ENCODE data around the gene TAF1B.
A peak's percentile ranks its signal among the peaks of the same experiment; 100 is the strongest.
"Not testable (repeated sequence)": the region's sequence is repeated elsewhere in the genome, so short reads cannot be mapped to it uniquely, and the experiment has no call there.

TAF1B gene

DNA sequence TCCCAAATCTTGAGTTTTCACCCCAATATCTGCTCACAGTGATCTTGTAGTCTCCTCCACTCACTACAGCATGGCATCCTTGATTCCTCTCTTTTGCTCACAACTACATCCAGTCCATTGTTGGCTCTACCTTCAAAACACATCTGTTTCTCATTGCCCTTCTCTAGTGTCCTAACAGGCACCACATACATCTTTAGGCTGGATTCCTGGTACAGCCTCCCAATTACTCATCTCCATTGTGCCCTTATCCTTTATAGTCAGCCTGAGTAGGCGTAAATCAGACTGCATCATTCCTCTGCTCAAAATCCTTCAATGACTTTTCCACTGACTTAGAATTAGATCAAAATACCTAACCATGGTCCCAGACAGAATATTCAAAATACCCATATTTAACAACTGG is 10.7 kb upstream of the TAF1B start:
- DNase-seq = no peak

DNA sequence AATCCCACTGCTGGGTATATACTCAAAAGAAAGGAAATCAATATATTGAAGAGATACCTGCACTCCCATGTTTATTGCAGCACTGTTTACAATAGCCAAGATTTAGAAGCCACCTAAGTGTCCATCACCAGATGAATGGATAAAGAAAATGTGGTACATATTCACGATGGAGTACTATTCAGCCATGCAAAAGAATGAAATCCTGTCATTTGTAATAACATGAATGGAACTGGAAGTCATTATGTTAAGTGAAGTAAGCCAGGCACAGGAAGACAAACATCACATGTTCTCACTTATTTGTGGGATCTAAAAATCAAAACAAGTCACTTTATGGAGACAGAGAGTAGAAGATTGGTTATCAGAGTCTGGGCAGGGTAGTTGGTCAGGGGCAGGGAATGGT is 8.2 kb upstream of the TAF1B start:
- not testable (repeated sequence) for DNase-seq

DNA sequence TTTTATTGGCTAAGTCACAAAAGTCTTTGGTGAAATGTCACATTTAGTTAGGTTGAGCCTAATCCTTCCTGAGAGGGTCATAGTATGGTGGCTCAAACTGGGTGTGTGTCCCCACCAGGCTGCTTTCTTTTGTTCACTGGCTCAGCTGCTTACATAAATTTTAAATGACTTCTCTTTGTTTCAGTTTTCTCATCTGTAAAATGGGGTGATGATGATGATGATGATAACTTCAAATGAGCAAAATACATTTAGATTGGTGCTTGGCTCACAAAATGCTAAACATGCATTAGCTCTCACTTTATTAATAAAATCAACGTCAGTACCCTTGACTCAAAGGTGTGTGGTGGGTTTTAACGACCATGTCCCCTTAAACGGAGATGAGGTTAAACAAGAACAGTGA is 7.2 kb upstream of the TAF1B start:
- DNase-seq = no peak

DNA sequence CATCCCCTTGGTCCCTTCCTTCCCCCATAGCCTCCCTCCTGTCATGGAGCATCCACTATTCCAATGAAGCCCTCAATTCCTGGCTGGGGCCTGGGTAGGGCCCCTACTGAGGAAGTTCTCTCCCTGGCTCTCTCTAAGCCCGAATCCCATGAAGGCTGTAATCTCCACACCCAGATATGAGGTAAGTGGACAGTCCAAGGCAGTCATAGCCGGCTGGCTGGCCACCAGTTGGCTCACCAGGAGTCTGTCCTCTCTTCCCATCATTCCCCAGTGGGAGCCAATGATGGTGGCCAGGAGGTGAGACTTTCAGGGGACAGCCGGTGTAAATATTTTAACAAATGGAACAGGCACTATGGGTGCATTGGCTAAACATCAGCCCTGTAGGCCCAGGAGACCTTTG is 6.8 kb upstream of the TAF1B start:
- no peak for DNase-seq

DNA sequence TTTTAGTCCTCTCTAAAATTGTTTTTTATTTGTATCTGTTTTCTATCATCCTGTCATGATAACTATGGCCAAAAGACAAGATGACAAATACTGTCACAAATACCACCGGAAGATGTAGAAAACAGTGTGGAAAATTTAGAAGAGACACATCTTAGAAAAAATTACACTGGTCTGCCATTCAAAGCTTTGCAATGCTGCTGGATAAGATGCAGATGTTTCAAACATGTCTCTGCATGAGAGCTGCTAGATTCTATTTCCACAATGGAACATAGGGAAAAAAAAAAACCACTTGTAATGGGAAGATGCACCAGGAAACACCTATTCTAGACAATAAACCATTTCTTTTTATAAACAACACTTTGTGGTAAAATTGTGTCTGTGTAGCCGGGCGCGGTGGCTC is 5.8 kb upstream of the TAF1B start:
- no peak for DNase-seq

DNA sequence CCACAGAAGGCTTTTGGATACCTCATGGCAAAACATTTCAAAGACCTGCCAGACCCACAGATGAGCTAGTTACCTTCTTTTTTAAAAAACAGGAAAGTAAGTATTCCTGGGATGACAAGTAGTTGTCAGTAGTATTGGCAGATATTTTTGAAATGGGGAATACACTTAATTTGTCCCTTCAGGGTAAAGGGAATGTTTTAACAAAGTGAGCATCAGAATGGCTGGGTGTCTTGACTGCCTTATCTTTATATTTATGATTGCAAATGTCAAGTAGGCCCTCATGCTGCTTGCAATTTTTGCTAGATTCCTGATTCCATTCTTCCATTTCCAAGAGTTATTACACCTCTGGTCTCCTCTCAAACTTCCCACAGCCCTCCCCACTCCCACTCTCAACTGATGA is 4.9 kb upstream of the TAF1B start:
- DNase-seq = no peak

DNA sequence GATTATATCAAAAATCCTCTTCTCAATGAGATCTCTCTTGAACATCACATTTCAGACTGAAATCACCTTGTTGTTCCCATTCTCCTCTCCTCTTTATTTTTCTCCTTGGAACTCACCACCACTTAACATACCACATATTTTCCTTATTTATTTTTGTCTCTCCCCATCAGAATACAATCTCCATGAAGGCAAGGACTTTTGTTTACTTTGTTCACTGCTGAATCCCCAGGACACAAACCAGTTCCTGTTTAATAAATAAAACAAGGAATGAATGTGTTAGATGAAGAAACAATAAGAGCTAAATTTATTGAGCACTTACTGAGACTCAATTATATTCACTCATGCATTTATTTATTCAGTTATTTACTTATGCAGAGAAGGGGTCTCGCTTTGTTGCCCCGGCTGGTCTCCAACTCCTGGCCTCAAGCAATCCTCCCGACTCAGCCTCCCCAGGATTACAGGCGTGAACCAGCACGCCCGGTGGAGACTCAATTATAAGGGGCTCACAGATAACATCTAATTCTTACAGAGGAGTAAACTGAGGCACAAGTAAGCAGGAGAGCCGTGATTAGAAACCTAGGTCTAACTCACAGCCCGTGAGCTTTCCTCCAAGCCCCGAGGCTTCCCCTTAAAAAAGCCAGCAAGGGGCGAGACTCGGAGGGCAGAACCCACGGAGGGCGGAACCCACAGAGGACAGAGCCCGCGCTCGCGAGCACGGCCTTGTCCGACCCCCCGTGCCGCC is 616 bp upstream of the TAF1B start:
- DNase-seq = no peak

DNA sequence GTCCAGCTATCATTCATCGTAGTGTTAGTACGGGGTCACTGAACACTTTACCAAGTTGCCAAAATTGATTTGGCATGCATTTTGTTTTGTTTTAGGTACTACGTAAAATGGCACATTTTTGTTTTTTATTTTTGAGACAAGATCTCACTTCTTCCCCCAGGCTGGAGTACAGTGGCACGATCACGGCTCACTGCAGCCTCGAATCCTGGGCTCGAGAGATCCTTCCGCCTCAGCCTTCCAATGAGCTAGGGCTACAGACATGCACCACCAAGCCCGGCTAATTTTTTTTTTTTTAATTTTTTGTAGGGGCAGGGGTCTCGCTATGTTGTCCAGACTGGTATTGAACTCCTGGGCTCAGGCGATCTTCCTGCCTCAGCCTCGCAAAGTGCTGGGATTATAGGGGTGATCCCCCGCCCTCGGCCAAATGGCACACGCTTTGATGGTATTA is 786 bp downstream of the TAF1B start:
- no peak for DNase-seq

DNA sequence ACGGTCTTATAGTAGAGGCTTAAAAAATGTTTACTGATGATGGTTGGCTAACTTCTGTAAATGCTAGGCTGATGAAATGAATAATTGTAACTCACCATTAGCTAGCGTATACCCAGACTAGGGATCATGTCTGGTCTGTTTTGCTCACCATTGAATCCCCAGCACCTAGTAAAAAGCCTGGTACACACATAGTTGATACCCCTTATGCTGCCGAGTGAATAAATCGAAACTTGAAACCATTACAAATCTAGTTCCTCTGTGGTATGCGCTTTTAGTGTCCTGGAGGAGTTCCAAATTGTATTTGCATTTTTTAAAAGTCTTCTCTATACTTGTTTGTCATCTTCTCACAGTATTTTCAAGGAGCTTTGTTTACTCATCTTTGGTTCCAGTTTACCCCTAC is 1.3 kb downstream of the TAF1B start:
- peak; percentile 42 for DNase-seq

DNA sequence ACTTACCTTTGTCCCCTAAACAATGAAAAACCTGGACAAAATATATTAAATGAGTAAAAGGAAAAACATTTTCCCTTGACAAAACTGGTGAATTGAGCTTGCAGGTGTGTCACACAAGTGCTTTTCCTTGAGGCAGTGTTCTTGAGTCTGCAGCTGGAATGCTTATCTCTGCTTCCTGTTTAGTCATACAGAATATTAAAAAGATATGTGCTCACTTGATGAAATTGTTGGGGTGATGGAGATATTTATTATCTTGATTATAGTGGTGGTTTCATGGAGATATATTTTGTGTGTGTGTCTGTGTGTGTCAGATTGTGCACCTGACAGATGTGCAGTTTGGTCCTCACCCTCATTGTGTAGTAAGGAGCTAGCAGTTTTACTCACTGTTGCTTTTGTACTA is 3.3 kb downstream of the TAF1B start:
- peak; percentile 35 for DNase-seq

DNA sequence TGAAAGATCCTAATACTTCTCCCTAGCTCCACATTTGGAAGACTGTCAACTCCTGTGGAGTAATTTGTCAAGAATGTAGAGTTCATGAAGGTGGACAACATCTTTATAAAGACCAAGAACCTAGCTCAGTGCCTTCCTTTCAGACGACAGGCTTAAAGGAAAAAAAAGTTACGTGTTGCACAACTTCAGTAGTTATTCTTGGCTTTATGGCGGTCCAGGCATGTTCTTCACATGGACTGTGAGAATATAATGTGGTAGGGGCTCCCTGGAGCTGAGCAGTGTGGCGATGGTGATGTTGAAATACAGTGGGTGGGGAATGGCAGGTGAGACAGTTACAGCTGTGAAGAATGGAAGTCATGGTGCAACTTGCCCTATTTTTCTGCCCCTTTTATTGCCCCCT is 3.9 kb downstream of the TAF1B start:
- DNase-seq = no peak

DNA sequence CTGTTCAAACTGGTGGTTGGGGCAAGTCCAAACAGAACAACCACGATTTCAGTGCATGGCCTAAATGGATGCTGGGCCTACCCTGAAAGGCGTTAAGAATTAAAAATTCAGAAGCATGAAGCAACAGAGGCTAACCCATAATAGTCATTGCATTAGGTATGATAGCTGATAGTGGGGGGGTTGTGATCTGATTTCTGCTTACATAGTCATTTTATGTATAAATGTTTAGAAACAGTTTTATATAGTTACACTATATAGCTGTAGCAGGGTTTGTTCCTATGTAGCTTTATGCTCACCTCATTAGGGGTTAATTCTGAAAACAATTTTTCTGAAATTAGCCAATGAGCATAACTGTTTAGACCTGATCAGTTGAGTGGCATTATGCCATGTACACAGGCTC is 9.6 kb downstream of the TAF1B start:
- DNase-seq = no peak

DNA sequence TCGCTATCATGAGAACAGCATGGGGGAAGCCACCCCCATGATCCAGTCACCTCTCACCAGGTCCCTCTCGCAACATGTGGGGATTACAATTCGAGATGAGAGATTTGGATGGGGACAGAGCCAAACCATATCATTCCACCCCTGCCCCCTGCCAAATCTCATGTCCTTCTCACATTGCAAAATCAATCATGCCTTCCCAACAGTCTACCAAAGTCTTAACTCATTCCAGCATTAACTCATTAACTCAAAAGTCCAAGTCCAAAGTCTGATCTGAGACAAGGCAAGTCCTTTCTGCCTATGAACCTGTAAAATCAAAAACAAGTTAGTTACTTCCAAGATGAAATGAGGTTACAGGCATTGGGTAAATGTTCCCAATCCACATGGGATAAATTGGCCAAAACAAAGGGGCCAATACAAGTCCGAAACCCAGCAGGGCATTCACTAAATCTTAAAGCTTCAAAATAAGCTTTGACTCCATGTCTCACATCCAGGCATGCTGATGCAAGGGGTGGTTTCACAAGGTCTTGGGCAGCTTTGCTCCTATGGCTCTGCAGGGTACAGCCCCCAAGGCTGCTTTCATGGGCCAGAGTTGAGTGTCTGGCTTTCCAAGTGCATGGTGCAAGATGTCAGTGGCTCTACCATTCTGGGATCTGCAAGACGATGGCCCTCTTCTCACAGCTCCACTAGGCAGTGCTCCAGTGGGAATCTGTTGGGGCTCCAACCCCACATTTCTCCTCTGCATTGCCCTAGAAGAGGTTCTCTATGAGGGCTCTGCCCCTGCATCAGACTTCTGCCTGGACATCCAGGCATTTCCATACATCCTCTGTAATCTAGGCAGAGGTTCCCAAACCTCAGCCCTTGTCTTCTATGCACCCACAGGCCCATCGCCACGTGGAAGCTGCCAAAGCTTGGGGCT is 14.8 kb downstream of the TAF1B start:
- no peak for DNase-seq

DNA sequence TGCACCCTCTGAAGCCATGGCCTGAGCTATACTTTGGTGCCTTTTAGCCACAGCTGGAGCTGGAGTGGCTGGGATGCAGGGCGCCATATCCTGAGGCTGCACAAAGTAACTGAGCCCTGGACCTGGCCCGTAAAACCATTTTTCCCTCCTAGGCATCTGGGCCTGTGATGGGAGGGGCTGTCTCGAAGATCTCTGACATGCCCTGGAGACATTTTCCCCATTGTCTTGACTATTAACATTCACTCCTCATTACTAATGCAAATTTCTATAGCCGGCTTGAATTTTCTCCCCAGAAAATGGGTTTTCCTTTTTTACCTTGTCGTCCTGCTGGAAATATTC is 15.4 kb downstream of the TAF1B start:
- DNase-seq = no peak

DNA sequence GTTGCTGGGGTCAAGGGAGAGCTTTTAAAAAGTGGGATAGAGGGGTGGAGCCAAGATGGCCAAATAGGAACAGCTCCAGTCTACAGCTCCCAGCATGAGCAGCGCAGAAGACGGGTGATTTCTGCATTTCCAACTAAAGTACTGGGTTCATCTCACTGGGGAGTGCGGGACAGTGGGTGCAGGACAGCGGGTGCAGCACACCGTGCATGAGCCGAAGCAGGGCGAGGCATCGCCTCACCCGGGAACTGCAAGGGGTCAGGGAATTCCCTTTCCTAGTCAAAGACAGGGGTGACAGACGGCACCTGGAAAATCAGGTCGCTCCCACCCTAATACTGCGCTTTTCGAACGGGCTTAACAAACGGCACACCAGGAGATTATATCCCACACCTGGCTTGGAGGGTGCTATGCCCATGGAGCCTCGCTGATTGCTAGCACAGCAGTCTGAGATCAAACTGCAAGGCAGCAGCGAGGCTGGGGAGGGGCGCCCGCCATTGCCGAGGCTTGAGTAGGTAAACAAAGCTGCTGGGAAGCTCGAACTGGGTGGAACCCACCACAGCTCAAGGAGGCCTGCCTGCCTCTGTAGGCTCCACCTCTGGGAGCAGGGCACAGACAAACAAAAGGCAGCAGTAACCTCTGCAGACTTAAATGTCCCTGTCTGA is 17.8 kb downstream of the TAF1B start:
- not testable (repeated sequence) for DNase-seq

DNA sequence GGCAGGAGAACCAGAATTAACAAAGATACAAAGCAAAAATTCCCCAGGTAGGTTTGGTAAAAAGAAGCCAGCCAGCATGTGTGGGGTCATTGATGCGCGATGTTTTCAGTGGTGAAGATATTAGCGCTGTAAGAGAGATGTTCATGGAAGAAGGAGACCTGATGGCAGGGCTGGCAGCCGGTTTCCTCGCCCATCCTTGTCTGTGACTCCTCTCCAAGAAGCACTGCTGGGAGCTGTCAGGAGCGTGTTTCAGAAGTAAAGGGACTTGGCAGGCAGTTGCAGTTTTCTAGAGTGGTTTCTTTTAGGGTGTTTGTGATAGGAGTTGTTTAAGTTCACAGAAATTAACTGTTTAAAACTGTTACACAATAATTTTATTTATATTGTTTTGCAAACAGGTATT is 24.6 kb downstream of the TAF1B start:
- DNase-seq = no peak

DNA sequence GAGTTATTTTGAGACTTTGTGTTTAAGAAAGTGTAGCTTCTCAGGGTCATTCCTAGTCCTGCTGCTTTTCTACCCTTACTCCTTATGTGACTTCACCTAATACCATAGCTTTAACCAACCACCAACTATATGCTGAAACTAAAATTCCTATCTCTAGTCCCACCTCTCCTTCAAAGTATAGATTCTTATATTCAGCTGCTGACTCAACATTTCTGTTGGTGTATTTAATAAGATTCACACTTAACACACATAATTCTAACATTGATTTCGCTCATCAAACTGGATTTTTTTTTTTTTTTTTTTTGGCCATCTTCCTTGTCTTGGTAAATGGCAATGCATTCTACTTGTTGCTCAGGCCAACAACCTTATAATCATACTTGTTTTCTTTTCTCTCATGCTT is 30.1 kb downstream of the TAF1B start:
- no peak for DNase-seq

DNA sequence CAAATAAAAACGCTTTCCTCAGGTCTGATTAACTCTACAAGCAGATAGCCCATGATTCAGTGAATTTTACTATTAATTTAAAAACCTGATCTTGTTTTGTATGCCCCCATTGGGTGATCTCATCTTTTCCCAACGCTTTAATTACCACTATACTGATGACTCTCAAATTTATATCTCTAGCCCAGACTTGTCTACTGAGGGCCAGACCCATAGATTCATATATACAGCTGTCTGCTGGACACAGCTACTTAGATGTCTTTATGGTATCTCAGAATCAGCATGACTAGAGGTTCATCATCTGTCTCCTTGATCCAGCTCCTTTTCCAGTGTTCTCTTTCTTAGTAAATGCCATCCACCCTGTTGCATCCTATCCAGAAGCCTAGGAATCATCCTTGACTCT is 33.8 kb downstream of the TAF1B start:
- no peak for DNase-seq

DNA sequence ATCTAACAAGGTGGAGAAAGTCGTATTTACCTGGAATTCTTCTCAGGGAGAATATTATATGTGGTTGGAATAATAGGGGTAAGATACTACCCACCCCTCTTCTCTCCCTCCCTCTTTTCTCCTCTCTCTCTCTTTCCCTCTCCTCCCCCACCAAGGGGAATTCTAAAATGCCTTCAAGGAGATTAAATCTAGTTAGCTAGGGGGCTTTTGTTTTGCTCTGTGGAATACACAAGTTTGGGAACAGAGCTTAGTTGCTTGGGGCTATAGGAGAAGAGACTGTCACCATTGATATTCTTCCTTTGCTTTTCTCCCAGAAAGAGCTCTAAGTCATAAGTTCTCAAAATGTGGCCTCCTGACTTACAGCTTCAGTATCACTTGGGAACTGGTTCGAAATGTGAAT is 34.5 kb downstream of the TAF1B start:
- no peak for DNase-seq

DNA sequence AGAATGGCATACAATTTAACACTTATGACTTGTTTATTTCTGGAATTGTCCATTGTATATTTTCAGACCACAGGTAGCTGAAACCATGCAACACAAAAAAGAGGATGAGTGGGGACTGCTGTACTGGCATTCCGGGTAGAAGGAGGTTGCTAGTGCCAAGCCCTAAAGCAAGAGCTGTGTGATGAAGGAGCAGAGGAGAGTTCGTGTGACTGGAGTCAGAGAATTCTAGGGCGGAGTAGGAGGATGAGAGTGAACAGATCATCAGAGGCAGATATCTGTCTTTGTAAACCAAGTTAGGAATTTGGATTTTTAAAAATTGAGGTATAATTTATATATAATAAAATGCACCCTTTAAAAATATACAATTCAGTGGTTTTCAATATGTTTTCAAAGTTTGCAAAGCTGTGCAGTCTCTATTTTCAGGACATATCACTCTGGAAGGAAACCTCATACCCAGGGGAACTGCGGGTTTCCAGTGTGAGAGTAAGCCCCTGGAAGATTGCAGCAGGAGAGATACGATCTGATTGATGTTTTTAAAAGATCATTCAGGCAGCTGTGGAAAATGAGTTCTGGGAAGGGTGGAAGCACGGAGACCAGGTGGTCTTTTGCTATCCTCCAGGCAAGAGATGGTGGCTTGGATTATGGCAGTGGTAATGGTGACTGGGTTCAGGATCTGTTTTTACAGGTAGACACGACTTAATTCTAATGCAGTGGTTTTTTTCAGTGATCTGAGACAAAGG is 36.4 kb downstream of the TAF1B start:
- no peak for DNase-seq

DNA sequence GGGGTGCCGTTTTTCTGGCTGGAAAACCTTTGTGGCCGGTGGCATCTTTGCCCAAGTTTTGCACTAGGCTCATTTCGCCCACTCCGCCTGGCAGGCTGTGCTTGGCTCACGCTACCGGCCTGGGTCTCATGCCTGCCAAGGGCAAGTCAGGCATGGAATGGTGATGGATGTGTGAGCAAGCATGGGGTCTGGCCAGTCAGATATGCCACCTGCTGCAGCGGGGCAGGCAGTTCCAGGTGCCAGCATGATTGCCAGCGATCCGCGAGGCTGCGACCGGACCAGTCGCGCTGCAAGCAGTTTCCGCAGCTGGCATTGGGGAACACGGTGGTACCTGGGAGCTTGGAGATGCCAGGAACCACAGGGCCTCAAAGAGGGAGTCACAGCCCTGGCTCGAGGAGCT is 40.6 kb downstream of the TAF1B start:
- no peak for DNase-seq

DNA sequence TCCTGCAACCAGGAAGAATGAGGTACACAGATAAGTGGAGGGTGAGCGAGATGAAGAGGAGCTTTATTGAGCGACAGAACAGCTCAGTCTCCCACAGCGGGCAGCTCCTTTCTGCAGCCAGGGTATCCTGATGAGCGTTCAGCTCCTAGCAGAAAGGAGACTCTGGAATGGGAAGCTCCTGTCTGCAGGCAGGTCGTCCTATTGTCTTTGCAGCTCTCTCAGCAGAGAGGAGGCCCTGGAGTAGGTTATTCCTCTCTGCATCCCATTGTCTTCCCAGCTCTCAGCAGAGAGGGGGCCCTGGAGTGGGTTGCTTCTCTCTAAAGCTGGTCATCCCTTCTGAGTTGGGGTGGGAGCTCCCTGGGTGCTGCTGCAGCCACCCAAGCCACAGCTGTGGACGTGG is 41.2 kb downstream of the TAF1B start:
- no peak for DNase-seq

DNA sequence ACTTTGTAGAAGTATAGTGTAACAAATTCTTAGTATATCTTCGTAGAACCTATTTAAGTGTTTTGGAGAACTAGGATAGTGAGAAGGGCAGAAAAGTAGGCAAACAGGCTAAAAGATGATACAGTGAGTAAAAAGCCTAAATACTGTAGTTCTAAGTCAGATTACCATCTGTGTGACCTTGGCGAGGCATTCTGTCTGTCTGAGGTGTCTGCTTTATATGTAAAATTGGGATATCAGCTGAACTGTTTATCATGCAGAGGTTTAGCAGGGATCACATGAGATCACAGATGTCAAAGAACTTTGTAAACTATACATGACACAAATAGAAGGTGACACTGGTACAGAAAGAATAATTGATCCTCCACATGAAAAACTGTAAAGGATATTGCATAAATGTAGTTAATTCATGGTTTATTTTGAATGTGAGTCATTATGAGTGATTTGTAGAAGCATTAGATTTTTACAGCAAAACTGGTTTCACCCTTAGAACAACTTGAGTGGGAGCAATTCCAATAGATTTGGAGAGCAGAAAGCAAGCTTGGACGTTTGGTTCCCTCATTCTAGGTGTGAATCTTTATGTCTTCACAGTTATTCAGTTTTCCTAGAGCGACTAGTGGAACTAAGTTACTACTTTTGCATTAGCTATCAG is 41.9 kb downstream of the TAF1B start:
- DNase-seq = no peak
